Fibroblast of lung (primary cell): ENCODE data around the gene ZBTB17.

ENCODE experiments used
- EZH2 ChIP-seq: IDR thresholded peaks from 2 replicates; pipeline ENCODE4 v1.5.1; 2012; ENCODE audit warnings: low read length, control low read depth, mild to moderate bottlenecking; ENCODE audit errors: missing control alignments
- TF ChIP-seq, protein P1 (sequence below), 2 donors: IDR thresholded peaks in 1 of 2; conservative IDR thresholded peaks in 1 of 2; 1 replicate in 1 of 2; 2 replicates in 1 of 2; pipeline ENCODE4 v1.5.1; 2011 to 2012; ENCODE audit warnings: low read length in 2 of 2, control low read depth in 1 of 2, inconsistent platforms in 1 of 2, low read depth in 1 of 2, mild to moderate bottlenecking in 1 of 2

DNA sequence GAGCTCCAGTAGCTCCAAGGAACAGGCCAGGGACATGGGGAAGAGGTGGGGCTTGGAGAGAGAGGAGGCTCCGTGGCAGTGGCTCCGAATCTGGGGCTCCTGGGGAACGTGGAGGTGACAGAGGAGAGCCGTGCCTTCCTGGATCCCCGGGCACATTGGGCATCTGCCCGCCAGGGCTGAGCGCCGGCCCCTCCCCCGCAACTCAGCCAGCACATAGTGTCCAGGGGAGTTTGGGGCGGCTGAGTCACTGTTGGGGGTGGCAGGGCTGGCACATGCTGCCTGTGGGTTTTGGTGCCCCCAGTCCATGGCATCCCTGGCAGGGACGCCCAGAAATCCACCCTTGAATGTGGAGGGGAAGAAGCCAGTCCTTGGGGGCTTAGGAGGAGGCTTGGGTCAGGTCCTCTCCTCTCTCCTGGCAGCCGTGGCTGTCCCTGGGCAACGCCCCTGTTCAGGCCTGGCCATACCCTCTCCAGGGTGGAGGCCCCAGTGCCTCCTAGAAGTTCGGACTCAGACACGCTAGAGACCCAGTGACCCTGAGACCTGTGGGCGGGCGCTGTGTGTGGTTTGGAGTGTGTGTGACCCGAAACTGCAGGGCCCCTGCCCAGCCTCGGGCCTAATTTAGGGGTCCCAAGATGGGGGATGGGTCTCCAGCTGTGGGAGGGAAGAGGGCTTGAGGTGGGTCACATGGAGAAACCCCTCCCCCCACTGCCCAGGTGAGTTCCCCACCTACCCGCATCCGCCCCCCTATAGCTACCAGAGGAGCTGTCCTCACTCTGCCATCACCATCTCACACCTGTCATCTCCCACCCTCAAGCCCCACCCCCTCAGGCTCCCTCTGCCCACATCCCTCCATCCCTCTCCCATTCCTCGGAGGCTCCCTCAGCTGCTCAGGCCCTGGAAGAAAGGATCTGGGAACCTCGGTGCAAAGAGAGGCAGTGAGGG, 40.3 kb upstream of the ZBTB17 start:
- TF ChIP-seq, protein P1, sequence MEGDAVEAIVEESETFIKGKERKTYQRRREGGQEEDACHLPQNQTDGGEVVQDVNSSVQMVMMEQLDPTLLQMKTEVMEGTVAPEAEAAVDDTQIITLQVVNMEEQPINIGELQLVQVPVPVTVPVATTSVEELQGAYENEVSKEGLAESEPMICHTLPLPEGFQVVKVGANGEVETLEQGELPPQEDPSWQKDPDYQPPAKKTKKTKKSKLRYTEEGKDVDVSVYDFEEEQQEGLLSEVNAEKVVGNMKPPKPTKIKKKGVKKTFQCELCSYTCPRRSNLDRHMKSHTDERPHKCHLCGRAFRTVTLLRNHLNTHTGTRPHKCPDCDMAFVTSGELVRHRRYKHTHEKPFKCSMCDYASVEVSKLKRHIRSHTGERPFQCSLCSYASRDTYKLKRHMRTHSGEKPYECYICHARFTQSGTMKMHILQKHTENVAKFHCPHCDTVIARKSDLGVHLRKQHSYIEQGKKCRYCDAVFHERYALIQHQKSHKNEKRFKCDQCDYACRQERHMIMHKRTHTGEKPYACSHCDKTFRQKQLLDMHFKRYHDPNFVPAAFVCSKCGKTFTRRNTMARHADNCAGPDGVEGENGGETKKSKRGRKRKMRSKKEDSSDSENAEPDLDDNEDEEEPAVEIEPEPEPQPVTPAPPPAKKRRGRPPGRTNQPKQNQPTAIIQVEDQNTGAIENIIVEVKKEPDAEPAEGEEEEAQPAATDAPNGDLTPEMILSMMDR (conservative IDR thresholded peaks at IDR 0.05 in 1 of 2, IDR thresholded peaks at IDR 0.05 in 1 of 2; ENCODE audit: low read depth in 1 of 2, low read length in 2 of 2) = no peak
- TF ChIP-seq EZH2 = no peak
